HepG2 (cell line): Measurements from ENCODE around the gene ATP6V0A1. TPM values are rescaled to one million over a fixed set of nuclear protein-coding genes. Genes with fewer than 3 reads are reported as not detected.

Source experiments
- ADNP ChIP-seq: sonication (generic); formaldehyde crosslinking; IDR thresholded peaks from 2 replicates; pipeline ENCODE4 v1.4.0; 2020; ENCODE audit warnings: missing genetic modification reagents
- CCDC6 ChIP-seq: sonication (generic); formaldehyde crosslinking; IDR thresholded peaks from 2 replicates; pipeline ENCODE4 v1.8.1; 2022; ENCODE audit warnings: mild to moderate bottlenecking, missing genetic modification reagents, moderate library complexity
- MTA1 ChIP-seq: sonication (generic); formaldehyde crosslinking; IDR thresholded peaks from 2 replicates; pipeline ENCODE4 v1.4.0; 2020; ENCODE audit warnings: missing genetic modification reagents, mild to moderate bottlenecking, borderline replicate concordance
- NPAS2 ChIP-seq: sonication (generic); formaldehyde crosslinking; IDR thresholded peaks from 2 replicates; pipeline ENCODE4 v1.8.0; 2022; ENCODE audit warnings: mild to moderate bottlenecking, missing genetic modification reagents, borderline replicate concordance
- PLSCR1 ChIP-seq: sonication (generic); formaldehyde crosslinking; IDR thresholded peaks from 2 replicates; pipeline ENCODE4 v1.5.0; 2020; ENCODE audit warnings: missing genetic modification reagents, mild to moderate bottlenecking, borderline replicate concordance
- POLR2A ChIP-seq, 2 experiments: IDR thresholded peaks; 2 replicates each; pipeline ENCODE4 v1.6.1; 2011; ENCODE audit warnings: low read depth in 2 of 2, low read length in 2 of 2, mild to moderate bottlenecking in 1 of 2, moderate library complexity in 1 of 2; ENCODE audit not compliant: insufficient read depth in 1 of 2
- TAF15 ChIP-seq: fragments of 200-400 bp; formaldehyde crosslinking; IDR thresholded peaks from one replicate; pipeline ENCODE4 v1.6.1; 2018; ENCODE audit warnings: mild to moderate bottlenecking, low read depth, low read length; ENCODE audit not compliant: poor library complexity, severe bottlenecking
- ZHX2 ChIP-seq, 2 experiments: sonication (generic) in 1 of 2; formaldehyde crosslinking in 1 of 2; IDR thresholded peaks; 2 replicates each; pipeline versions ENCODE4 v1.6.1 to v1.9.0; 2014 to 2022; ENCODE audit warnings: antibody characterized with exemption in 1 of 2, borderline replicate concordance in 1 of 2, inconsistent platforms in 1 of 2, low read depth in 1 of 2, missing genetic modification reagents in 1 of 2
- ZMYM2 ChIP-seq: sonication (generic); formaldehyde crosslinking; IDR thresholded peaks from 2 replicates; pipeline ENCODE4 v1.8.0; 2022; ENCODE audit warnings: mild to moderate bottlenecking, missing genetic modification reagents
- ZNF234 ChIP-seq: sonication (generic); formaldehyde crosslinking; conservative IDR thresholded peaks from 2 replicates; pipeline ENCODE4 v1.5.1; 2020; ENCODE audit warnings: mild to moderate bottlenecking, missing genetic modification reagents
- ZNF34 ChIP-seq: sonication (generic); formaldehyde crosslinking; IDR thresholded peaks from 2 replicates; pipeline ENCODE4 v1.4.0; 2020; ENCODE audit warnings: mild to moderate bottlenecking, missing genetic modification reagents, borderline replicate concordance
- ZNF800 ChIP-seq: sonication (generic); formaldehyde crosslinking; IDR thresholded peaks from 2 replicates; pipeline ENCODE4 v1.4.0; 2020; ENCODE audit warnings: missing genetic modification reagents
- ZSCAN30 ChIP-seq: sonication (generic); formaldehyde crosslinking; IDR thresholded peaks from 2 replicates; pipeline ENCODE4 v1.5.0; 2020; ENCODE audit warnings: mild to moderate bottlenecking, missing genetic modification reagents
- polyA plus RNA-seq, 8 experiments: library from polyadenylated mRNA; depleted of rRNA in 3 of 8; stranded (reverse) in 7 of 8; unstranded in 1 of 8; fragments of >200 nt; fragmentation: Illumina TruSeq in 4 of 8; extraction: Trizol in 4 of 8; gene quantifications; 2 replicates each; pipeline versions ENCODE4 v1.2.1 to v1.2.3, GENCODE V29; 2011 to 2016; ENCODE audit warnings: low read depth in 4 of 8, missing spikeins in 1 of 8, mixed read lengths in 1 of 8; ENCODE audit not compliant: insufficient read depth in 1 of 8
- total RNA-seq, 5 experiments: library from RNA; depleted of rRNA; stranded (reverse); fragments of >200 nt; fragmentation: Illumina TruSeq; extraction: Trizol; gene quantifications; 2 replicates each; pipeline ENCODE4 v1.2.3, GENCODE V29; 2016; ENCODE audit warnings: low read depth in 1 of 5
- TF ChIP-seq, protein P1 (sequence below): IDR thresholded peaks from 2 replicates; pipeline ENCODE4 v1.6.1; 2018; ENCODE audit warnings: missing genetic modification reagents
- TF ChIP-seq, protein P2 (sequence below): IDR thresholded peaks from 2 replicates; pipeline ENCODE4 v1.6.1; 2016; ENCODE audit warnings: missing biosample characterization, missing genetic modification reagents, low read depth

Gene ATP6V0A1
- total and polyA plus RNA-seq, 2 of the 13 experiments (the other 11 are each of a cell fraction or from before 2014, with no cell fraction given), result 27.9 to 54.1 TPM

DNA sequence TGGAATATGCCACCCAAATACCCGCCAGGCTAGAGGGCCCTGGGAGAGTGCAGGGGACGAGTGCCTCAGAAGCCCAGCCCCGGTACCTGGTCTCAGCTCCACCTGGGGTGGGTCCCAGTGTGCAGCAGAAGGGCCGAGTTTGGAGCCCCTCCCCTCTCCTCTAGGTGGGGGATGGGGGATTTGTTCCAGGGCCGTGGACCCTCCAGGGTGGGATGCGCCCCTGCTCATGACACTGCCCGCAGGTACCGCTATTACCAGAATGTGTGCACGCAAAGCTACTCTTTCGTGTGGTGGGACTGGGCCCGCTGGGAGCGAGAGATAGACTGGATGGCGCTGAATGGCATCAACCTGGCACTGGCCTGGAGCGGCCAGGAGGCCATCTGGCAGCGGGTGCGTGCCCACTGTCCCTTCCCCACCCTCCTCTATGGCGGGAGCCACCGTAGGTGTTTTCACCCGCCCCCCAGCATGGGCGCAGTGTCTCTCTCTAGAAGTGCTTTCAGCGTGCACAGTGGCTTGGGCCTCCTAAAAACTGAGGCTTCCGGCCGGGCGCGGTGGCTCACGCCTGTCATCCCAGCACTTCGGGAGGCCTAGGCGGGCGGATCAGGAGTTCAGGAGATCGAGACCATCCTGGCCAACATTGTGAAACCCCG is 78.6 kb downstream of the ATP6V0A1 start (continued):
- 0 out of 2 replicates have a peak, but pooled peaks have one; percentile 54 for TF ChIP-seq ZSCAN30 (CRISPR knock-in tag)
- TF ChIP-seq, protein P1, sequence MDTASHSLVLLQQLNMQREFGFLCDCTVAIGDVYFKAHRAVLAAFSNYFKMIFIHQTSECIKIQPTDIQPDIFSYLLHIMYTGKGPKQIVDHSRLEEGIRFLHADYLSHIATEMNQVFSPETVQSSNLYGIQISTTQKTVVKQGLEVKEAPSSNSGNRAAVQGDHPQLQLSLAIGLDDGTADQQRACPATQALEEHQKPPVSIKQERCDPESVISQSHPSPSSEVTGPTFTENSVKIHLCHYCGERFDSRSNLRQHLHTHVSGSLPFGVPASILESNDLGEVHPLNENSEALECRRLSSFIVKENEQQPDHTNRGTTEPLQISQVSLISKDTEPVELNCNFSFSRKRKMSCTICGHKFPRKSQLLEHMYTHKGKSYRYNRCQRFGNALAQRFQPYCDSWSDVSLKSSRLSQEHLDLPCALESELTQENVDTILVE (CRISPR knock-in tag), result no peak
- no peak for TF ChIP-seq TAF15
- TF ChIP-seq ADNP, result no peak
- peak; percentile 6 to 52; a peak in 3 of 4 replicates for TF ChIP-seq POLR2A (IDR thresholded peaks at IDR 0.05; ENCODE audit: insufficient read depth in 1 of 2, low read depth in 2 of 2, low read length in 2 of 2)
- no peak for TF ChIP-seq ZNF34 (CRISPR knock-in tag)
- no peak for TF ChIP-seq PLSCR1 (CRISPR knock-in tag)
- TF ChIP-seq CCDC6 (CRISPR knock-in tag), result no peak
- 0 out of 2 replicates have a peak, but pooled peaks have one; percentile 21 for TF ChIP-seq MTA1 (CRISPR knock-in tag)
- no peak for TF ChIP-seq NPAS2 (CRISPR knock-in tag)
- TF ChIP-seq ZNF234, result no peak
- TF ChIP-seq ZNF800, result no peak
- no peak for TF ChIP-seq ZHX2 (IDR thresholded peaks at IDR 0.05; ENCODE audit: low read depth)
- no peak for TF ChIP-seq ZHX2 (CRISPR knock-in tag; IDR thresholded peaks at IDR 0.05; ENCODE audit: borderline replicate concordance)
- TF ChIP-seq ZMYM2, result 0 out of 2 replicates have a peak, but pooled peaks have one; percentile 16
- TF ChIP-seq, protein P2, sequence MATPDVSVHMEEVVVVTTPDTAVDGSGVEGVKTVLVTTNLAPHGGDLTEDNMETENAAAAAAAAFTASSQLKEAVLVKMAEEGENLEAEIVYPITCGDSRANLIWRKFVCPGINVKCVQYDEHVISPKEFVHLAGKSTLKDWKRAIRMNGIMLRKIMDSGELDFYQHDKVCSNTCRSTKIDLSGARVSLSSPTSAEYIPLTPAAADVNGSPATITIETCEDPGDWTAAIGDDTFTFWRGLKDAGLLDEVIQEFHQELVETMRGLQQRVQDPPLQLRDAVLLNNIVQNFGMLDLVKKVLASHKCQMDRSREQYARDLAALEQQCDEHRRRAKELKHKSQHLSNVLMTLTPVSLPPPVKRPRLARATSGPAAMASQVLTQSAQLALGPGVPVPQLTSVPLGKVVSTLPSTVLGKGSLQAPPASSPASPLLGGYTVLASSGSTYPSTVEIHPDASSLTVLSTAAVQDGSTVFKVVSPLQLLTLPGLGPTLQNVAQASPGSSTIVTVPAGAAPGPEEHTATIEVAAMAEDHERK, result no peak
